ENCODE data around the gene COMMD6. TPM values are rescaled to one million over a fixed set of nuclear protein-coding genes. Genes with fewer than 3 reads are reported as not detected.

Gene COMMD6
- 28.2 TPM for total RNA-seq

DNA sequence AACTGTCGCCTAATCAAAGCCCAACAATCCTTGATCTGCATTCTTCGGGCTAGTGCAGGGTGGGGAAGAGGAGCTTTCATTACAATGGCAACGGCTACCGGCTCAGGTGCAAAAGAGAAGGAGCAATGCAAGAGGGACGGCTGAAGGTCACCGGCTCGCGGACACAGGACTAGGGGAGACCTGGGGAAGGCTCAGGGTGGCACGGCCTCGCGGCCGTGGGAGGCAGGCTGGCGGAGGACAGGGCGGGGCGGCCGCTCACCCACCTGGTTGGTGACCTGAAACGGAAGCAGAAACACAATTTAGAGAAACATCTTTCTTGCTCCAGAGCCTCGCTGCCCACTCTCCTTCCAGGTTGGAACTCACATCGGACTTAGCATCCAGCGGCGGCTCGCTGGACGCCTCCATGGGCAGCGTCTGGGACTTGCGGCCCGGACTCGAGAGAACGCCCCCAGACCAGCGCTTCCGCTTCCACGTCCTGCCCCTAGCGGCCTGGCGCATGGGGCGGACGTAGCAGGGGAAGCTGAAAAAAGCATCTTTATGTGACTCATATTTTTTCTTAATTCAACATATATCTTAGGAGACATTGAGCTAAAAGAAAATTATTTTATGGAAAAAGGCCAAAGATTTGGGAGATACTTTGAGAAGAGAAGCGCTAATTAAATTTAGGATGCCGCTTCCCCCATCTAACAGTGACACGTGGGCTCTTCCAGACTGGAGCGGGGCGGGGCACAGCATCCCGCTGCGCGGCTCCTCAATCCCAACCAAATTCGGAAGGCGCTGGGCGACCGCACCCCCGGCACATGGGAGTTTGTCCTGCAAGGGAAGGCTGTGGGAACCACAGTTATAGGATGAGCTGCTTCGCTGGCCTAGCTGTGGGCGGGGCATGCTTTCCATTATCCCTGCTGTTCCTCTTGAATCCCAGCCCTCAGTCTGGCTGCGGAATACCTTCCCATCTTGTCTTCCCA is at the start of gene COMMD6:
Gene COMMD6 (minus strand): TSS at position 441 of the 965 bp plus-strand sequence. CDS start 36 bp downstream, at position 405.
- peak within 1 kb of the TSS; percentile 90 to 95 (median 92) for H3K9ac ChIP-seq (ENCODE audit: low read depth in 1 of 3, low read length in 3 of 3)
- no peaks in the 10 kb centered on the region for H3K27me3 ChIP-seq (ENCODE audit: control insufficient read depth in 3 of 3, insufficient read depth in 3 of 3, low read length in 3 of 3)
- peak within 1 kb of the TSS; percentile 93 to 98 (median 96) for H3K4me3 ChIP-seq (ENCODE audit: low read length in 3 of 3)
- peak within 1 kb of the TSS; percentile 49 for H3K27ac ChIP-seq (ENCODE audit: low read depth, low read length)
- H3K9me3 ChIP-seq (ENCODE audit: control insufficient read depth in 3 of 3, low read length in 3 of 3): no peaks in the 10 kb centered on the region
- H3K4me1 ChIP-seq (ENCODE audit: control insufficient read depth in 3 of 3, insufficient read depth in 3 of 3, low read length in 3 of 3): peaks cover 3 to 9% (median 8%) of the 10 kb centered on the region in 3 donors
- H3K36me3 ChIP-seq (ENCODE audit: control insufficient read depth in 3 of 3, insufficient read depth in 3 of 3, low read length in 3 of 3): peaks cover 6 to 13% (median 6%) of the 10 kb centered on the region in 3 donors

DNA sequence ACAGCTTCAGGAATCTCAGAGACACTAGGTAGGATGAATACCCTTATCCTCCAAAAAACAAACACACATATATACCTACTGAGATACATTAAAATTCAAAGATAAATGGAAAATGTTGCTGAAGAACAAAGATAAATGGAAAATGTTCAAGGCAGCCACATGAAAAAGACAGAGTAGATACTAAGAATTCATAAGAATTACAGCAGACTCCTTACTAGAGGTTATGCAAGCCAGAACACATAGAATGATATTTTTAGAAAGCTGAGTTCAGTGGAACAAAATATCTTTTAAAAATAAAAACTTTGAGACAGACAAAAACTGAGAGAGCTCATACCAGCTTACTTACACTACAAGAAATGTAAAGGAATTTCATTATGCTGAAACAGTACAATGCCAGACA is 47.5 kb upstream of the COMMD6 start:
- H3K4me1 ChIP-seq (ENCODE audit: control insufficient read depth in 3 of 3, insufficient read depth in 3 of 3, low read length in 3 of 3): peaks cover 0 to 6% (median 0%) of the 10 kb centered on the region in 3 donors
- peaks cover 0 to 4% (median 0%) of the 10 kb centered on the region in 3 donors for H3K9me3 ChIP-seq (ENCODE audit: control insufficient read depth in 3 of 3, low read length in 3 of 3)
- peaks cover 0 to 9% (median 4%) of the 10 kb centered on the region in 3 donors for H3K36me3 ChIP-seq (ENCODE audit: control insufficient read depth in 3 of 3, insufficient read depth in 3 of 3, low read length in 3 of 3)
- no peak overlapping the region for H3K9ac ChIP-seq (ENCODE audit: low read depth in 1 of 3, low read length in 3 of 3)
- no peak overlapping the region for H3K27ac ChIP-seq (ENCODE audit: low read depth, low read length)
- H3K4me3 ChIP-seq (ENCODE audit: low read length in 3 of 3): no peak overlapping the region
- no peaks in the 10 kb centered on the region for H3K27me3 ChIP-seq (ENCODE audit: control insufficient read depth in 3 of 3, insufficient read depth in 3 of 3, low read length in 3 of 3)

DNA sequence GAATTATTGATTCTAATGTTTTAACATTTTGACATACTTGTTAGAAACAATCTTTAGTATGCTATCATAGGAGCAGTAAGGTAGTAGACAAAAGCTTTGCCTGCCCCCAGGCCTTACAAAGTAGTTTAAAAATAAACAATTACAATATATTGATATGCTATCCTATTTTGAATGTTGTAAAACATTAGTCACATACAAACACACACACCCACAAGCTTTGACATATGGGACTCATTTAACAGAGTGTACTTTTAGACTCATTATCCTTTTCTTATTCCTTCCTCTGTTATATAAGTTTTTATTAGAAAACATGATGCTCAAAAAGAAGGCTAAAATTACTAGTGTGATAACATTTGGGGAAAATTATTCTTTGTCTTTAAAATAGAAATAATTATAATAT is 45.5 kb upstream of the COMMD6 start:
- Histone ChIP-seq H3K9me3 (ENCODE audit: control insufficient read depth in 3 of 3, low read length in 3 of 3) (peaks cover 0 to 4% (median 0%) of the 10 kb centered on the region in 3 donors), H3K27ac (ENCODE audit: low read depth, low read length) (no peak overlapping the region), H3K27me3 (ENCODE audit: control insufficient read depth in 3 of 3, insufficient read depth in 3 of 3, low read length in 3 of 3) (no peaks in the 10 kb centered on the region), H3K36me3 (ENCODE audit: control insufficient read depth in 3 of 3, insufficient read depth in 3 of 3, low read length in 3 of 3) (peaks cover 0 to 4% (median 0%) of the 10 kb centered on the region in 3 donors), H3K9ac (ENCODE audit: low read depth in 1 of 3, low read length in 3 of 3) (no peak overlapping the region), H3K4me1 (ENCODE audit: control insufficient read depth in 3 of 3, insufficient read depth in 3 of 3, low read length in 3 of 3) (peaks cover 0 to 6% (median 0%) of the 10 kb centered on the region in 3 donors), H3K4me3 (ENCODE audit: low read length in 3 of 3) (no peak overlapping the region)

DNA sequence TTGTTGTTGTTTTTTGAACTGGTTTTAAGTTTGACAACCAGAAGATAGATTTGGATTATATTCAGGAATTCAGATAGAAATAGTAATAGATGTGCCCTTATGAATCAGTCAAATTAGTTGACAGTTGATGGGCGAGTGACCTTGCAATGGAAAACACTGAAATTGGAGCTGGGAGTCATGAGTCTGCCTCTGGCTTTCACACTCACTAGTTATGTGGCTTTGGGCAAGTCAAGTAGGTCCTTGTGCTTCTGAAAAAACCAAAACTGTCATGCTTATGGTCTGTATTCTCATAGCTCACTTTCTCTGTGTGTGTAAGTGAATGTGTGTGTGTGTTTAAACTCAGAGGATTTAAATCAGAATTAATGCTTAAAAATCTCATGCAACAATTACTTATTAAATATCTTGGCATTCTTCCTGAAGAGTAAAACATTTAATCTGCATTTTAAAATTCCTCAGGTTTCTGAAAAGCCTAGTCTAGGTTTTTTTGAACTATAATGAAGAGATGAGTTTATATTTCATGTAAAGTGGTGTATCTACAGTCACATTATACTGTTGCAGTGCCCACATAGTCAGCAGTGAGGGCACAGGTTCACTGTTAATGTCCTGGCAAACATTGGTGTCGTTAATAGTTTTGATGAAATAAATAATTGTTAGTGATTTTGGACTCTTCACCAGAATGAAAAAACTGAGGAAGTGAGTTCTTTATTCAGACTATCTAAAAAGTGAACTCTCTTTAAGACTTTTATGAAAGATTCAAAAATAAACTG is 44.4 kb upstream of the COMMD6 start:
- no peaks in the 10 kb centered on the region for H3K36me3 ChIP-seq (ENCODE audit: control insufficient read depth in 3 of 3, insufficient read depth in 3 of 3, low read length in 3 of 3)
- no peaks in the 10 kb centered on the region for H3K27me3 ChIP-seq (ENCODE audit: control insufficient read depth in 3 of 3, insufficient read depth in 3 of 3, low read length in 3 of 3)
- H3K27ac ChIP-seq (ENCODE audit: low read depth, low read length): peak overlapping the region; percentile 64
- H3K4me1 ChIP-seq (ENCODE audit: control insufficient read depth in 3 of 3, insufficient read depth in 3 of 3, low read length in 3 of 3): peaks cover 0 to 6% (median 0%) of the 10 kb centered on the region in 3 donors
- peak overlapping the region; percentile 8 to 23 (median 15) for H3K4me3 ChIP-seq (ENCODE audit: low read length in 3 of 3)
- H3K9me3 ChIP-seq (ENCODE audit: control insufficient read depth in 3 of 3, low read length in 3 of 3): peaks cover 0 to 4% (median 0%) of the 10 kb centered on the region in 3 donors
- H3K9ac ChIP-seq (ENCODE audit: low read depth in 1 of 3, low read length in 3 of 3): peak overlapping the region in 2 of 3 donors; percentile 15 to 63

DNA sequence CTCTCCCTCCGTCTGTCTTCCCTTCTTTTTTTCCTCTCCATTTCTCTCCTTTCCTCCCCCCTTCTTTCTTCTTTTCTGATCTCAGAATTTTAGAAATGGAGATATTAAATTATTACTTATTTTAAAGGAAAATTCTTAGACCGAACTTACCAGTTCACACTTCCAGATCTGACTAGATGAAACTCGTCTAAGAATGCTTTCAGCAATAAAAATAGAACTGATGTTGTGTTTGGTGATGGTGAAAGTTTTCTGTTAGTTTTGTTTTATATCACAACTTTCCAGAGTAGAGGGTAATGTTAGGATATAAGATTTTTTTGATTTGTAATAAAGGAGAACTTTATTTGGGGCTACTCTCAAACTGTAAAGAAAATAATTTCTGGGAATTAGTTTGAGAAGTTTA is 41.9 kb upstream of the COMMD6 start:
- no peak overlapping the region for H3K27ac ChIP-seq (ENCODE audit: low read depth, low read length)
- H3K9ac ChIP-seq (ENCODE audit: low read depth in 1 of 3, low read length in 3 of 3): no peak overlapping the region
- H3K9me3 ChIP-seq (ENCODE audit: control insufficient read depth in 3 of 3, low read length in 3 of 3): peaks cover 0 to 4% (median 0%) of the 10 kb centered on the region in 3 donors
- H3K36me3 ChIP-seq (ENCODE audit: control insufficient read depth in 3 of 3, insufficient read depth in 3 of 3, low read length in 3 of 3): peaks cover 0 to 2% (median 0%) of the 10 kb centered on the region in 3 donors
- H3K4me1 ChIP-seq (ENCODE audit: control insufficient read depth in 3 of 3, insufficient read depth in 3 of 3, low read length in 3 of 3): peaks cover 0 to 6% (median 0%) of the 10 kb centered on the region in 3 donors
- no peaks in the 10 kb centered on the region for H3K27me3 ChIP-seq (ENCODE audit: control insufficient read depth in 3 of 3, insufficient read depth in 3 of 3, low read length in 3 of 3)
- H3K4me3 ChIP-seq (ENCODE audit: low read length in 3 of 3): no peak overlapping the region

DNA sequence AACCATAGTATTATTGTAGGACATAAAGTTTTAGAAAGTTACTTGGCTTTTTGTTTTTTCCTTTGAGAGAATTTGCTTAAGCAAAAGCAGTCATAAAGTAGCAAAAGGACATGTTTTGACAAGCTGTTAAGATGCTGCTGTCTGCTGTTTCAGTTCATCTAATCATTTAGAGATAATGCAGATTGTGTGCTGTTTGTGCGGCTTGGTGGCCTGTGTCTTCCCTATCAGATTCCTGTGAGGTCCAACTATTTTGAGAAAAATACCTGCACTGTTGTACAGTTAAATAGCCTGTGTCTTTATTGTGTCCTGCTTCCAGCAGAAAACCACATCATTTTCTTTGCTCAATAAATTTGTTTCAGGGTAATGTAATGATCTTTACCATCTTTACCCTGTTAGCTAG is 31.9 kb upstream of the COMMD6 start:
- peaks cover 10 to 31% (median 11%) of the 10 kb centered on the region in 3 donors for H3K36me3 ChIP-seq (ENCODE audit: control insufficient read depth in 3 of 3, insufficient read depth in 3 of 3, low read length in 3 of 3)
- no peaks in the 10 kb centered on the region for H3K9me3 ChIP-seq (ENCODE audit: control insufficient read depth in 3 of 3, low read length in 3 of 3)
- no peak overlapping the region for H3K4me3 ChIP-seq (ENCODE audit: low read length in 3 of 3)
- H3K4me1 ChIP-seq (ENCODE audit: control insufficient read depth in 3 of 3, insufficient read depth in 3 of 3, low read length in 3 of 3): no peaks in the 10 kb centered on the region
- no peak overlapping the region for H3K9ac ChIP-seq (ENCODE audit: low read depth in 1 of 3, low read length in 3 of 3)
- no peaks in the 10 kb centered on the region for H3K27me3 ChIP-seq (ENCODE audit: control insufficient read depth in 3 of 3, insufficient read depth in 3 of 3, low read length in 3 of 3)
- H3K27ac ChIP-seq (ENCODE audit: low read depth, low read length): no peak overlapping the region

DNA sequence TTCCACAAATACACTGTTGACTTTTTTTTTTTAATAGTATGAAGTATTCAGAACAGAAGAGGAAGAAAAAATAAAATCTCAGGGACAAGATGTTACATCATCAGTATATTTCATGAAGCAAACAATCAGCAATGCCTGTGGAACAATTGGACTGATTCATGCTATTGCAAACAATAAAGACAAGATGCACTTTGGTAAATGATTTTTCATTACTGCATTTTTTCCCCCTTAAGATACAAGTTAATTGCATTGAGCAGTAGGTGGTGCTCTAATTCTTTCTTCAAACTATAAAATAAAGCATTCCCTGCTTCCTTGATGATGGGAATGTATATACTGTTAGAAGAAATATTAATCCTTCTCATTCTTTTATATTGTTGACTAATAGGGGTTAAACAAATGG is 29.0 kb upstream of the COMMD6 start:
- Histone ChIP-seq H3K9ac (ENCODE audit: low read depth in 1 of 3, low read length in 3 of 3) (no peak overlapping the region), H3K4me3 (ENCODE audit: low read length in 3 of 3) (no peak overlapping the region), H3K27me3 (ENCODE audit: control insufficient read depth in 3 of 3, insufficient read depth in 3 of 3, low read length in 3 of 3) (no peaks in the 10 kb centered on the region), H3K4me1 (ENCODE audit: control insufficient read depth in 3 of 3, insufficient read depth in 3 of 3, low read length in 3 of 3) (no peaks in the 10 kb centered on the region), H3K36me3 (ENCODE audit: control insufficient read depth in 3 of 3, insufficient read depth in 3 of 3, low read length in 3 of 3) (peaks cover 4 to 20% (median 6%) of the 10 kb centered on the region in 3 donors), H3K27ac (ENCODE audit: low read depth, low read length) (no peak overlapping the region), H3K9me3 (ENCODE audit: control insufficient read depth in 3 of 3, low read length in 3 of 3) (no peaks in the 10 kb centered on the region)

DNA sequence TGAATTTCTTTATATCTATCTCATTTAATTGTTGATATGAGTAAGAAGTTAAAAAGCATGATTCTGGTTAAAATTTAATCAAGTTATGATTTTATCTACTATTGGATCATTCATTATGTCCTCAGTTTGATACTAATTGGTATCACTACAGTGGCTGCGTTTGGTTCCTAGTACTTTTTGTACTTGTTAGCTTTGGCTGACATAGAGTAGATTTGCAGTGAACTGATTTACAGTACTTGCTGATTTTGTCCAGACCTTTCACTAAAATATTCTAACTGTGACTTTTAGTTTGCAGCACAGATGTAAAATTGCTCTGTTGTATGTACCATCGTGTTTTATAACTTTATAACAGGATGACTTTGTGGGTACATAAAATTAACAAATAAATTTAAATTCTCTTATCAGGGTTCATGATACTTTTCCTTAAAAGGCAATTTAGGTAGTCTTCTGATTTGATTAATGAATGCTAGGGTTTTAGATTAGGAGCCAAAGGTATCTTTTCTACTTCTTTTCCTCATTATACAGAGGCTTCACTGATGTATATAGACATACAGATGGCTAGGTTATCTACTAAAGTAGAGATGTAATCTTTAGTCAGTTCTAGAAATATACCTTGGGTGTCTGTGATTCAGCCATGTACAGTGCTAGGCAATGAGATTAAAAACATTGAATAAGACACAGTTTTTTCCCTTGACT is 20.7 kb upstream of the COMMD6 start:
- no peak overlapping the region for H3K27ac ChIP-seq (ENCODE audit: low read depth, low read length)
- peaks cover 0 to 4% (median 0%) of the 10 kb centered on the region in 3 donors for H3K36me3 ChIP-seq (ENCODE audit: control insufficient read depth in 3 of 3, insufficient read depth in 3 of 3, low read length in 3 of 3)
- no peaks in the 10 kb centered on the region for H3K27me3 ChIP-seq (ENCODE audit: control insufficient read depth in 3 of 3, insufficient read depth in 3 of 3, low read length in 3 of 3)
- no peak overlapping the region for H3K4me3 ChIP-seq (ENCODE audit: low read length in 3 of 3)
- H3K9me3 ChIP-seq (ENCODE audit: control insufficient read depth in 3 of 3, low read length in 3 of 3): no peaks in the 10 kb centered on the region
- no peak overlapping the region for H3K9ac ChIP-seq (ENCODE audit: low read depth in 1 of 3, low read length in 3 of 3)
- peaks cover 0 to 6% (median 4%) of the 10 kb centered on the region in 3 donors for H3K4me1 ChIP-seq (ENCODE audit: control insufficient read depth in 3 of 3, insufficient read depth in 3 of 3, low read length in 3 of 3)

DNA sequence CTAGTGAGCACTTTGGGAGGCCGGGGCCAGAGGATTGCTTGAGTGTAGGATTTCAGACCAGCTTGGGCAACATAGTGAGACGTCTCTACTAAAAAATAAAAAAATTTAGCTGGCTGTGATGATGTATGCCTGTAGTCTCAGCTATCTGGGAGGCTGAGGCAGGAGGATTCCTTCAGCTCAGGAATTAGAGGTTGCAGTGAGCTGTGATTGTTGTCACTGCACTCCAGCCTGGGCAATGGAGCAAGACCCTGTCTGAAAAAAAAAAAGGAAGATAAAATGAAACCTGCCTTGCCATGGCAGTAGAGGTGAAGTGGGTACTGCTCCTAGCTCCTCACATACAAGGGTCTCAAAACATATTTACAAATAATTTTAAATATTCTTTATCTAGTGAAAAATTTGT is 19.3 kb upstream of the COMMD6 start:
- peaks cover 0 to 6% (median 4%) of the 10 kb centered on the region in 3 donors for H3K4me1 ChIP-seq (ENCODE audit: control insufficient read depth in 3 of 3, insufficient read depth in 3 of 3, low read length in 3 of 3)
- no peak overlapping the region for H3K27ac ChIP-seq (ENCODE audit: low read depth, low read length)
- H3K4me3 ChIP-seq (ENCODE audit: low read length in 3 of 3): no peak overlapping the region
- no peaks in the 10 kb centered on the region for H3K9me3 ChIP-seq (ENCODE audit: control insufficient read depth in 3 of 3, low read length in 3 of 3)
- no peak overlapping the region for H3K9ac ChIP-seq (ENCODE audit: low read depth in 1 of 3, low read length in 3 of 3)
- no peaks in the 10 kb centered on the region for H3K27me3 ChIP-seq (ENCODE audit: control insufficient read depth in 3 of 3, insufficient read depth in 3 of 3, low read length in 3 of 3)
- peaks cover 0 to 4% (median 0%) of the 10 kb centered on the region in 3 donors for H3K36me3 ChIP-seq (ENCODE audit: control insufficient read depth in 3 of 3, insufficient read depth in 3 of 3, low read length in 3 of 3)

Data from skeletal muscle tissue (tissue), 4 donors.